NCI-H1048 (cell line): ENCODE measurements around the gene NUDT3.
"Not testable (repeated sequence)": the region's sequence is repeated elsewhere in the genome, so short reads cannot be mapped to it uniquely, and the experiment has no call there.

Source experiments
- DNase-seq: peaks from one replicate; lab custom pipeline; 2025; lab: John Stamatoyannopoulos, UW

Gene NUDT3

DNA sequence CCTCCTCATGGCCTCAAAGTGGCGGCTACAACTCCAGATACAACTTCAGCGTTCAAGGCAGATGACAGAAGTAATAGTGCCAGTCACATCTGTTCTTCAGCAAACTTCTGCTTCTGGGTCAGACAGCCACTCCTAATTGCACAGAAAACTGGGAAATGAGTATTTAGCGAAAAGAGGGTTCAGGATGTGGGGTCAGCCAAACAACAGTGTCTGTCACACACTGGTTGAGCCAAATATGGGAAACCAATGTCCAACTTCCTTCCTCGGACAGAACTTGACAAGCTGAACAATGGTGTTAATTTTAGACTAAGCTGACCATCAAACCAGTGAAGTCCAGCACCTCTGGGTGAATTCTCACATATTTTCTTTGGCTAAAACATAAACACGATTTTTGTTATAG is 22.1 kb downstream of the NUDT3 start:
- DNase-seq = no peak

DNA sequence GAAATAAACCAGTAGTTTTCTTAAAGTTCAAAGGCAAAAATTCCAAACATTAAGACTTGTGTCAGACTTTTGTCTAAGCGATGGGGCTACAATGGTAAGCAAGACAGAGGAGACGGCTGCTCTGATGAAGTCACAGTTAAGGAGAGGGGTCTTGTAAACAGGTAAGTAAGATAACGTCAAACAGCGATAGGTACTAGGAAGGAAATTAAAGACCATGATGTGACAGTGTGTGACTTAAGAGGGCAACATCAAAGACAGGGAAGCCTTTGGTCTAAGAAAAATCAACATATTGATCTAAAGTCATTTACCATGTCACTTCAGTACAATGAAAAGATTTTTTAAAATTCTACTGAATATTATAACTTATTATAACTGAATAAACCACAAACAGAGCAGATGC is 23.1 kb downstream of the NUDT3 start:
- no peak for DNase-seq

DNA sequence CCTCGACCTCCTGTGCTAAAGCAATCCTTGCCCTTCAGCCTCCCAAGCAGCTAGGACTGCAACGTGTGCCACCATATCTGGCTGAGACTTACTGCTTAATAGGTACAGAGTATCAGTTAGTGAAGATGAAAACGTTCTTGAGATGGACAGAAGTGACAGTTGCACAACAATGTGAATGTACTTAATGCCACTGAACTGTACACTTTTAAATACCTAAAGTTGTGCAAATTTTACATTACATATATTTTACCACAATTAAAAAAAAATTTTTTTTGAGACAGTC is 25.9 kb downstream of the NUDT3 start:
- DNase-seq = no peak

DNA sequence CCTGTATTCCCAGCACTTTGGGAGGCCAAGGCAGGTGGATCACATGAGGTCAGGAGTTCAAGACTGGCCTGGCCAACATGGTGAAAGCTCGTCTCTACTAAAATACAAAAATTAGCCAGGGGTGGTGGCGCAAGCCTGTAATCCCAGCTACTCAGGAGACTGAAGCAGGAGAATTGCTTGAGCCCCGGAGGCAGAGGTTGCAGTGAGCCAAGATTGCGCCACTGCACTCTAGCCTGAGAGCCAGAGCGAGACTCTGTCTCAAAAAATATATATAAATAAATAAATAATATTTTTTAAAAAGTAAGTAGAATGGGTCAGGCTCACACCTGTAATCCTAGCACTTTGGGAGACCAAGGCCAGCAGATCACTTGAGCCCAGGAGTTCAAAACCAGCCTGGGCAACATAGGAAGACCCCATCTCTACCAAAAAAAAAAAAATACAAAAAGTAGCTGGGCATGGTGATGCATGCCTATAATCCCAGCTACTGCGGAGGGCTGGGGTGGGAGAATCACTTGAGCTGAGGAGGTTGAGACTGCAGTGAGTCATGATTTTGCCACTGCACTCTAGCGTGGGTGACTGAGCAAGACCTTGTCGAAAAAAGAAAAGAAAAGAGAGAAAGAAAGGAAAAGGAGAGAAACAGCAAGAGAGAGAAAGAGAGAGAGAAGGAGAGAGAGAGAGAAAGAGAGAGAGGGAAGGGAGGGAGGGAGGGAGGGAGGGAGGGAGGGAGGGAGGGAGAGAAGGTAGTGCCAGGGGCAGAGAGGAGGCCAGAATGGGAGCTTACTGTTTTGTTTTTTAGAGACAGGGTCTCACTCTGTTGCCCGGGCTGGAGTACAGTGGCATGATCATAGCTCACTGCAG is 26.5 kb downstream of the NUDT3 start:
- DNase-seq = not testable (repeated sequence)

DNA sequence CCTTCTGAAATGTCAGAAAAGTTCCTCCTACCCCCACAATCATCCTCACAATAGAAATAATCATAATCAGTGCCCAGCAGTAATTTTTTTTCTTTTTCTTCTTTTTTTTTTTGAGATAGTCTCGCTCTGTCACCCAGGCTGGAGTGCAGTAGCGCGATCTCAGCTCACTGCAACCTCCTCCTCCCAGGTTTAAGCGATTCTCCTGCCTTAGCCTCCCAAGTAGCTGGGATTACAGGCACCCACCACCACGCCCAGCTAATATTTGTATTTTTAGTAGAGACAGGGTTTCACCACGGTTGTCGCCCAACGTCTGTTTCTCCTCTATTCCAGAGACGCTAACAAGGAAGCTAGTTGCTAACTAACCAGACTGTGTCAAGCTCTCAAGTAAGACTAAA is 28.8 kb downstream of the NUDT3 start:
- DNase-seq = not testable (repeated sequence)

DNA sequence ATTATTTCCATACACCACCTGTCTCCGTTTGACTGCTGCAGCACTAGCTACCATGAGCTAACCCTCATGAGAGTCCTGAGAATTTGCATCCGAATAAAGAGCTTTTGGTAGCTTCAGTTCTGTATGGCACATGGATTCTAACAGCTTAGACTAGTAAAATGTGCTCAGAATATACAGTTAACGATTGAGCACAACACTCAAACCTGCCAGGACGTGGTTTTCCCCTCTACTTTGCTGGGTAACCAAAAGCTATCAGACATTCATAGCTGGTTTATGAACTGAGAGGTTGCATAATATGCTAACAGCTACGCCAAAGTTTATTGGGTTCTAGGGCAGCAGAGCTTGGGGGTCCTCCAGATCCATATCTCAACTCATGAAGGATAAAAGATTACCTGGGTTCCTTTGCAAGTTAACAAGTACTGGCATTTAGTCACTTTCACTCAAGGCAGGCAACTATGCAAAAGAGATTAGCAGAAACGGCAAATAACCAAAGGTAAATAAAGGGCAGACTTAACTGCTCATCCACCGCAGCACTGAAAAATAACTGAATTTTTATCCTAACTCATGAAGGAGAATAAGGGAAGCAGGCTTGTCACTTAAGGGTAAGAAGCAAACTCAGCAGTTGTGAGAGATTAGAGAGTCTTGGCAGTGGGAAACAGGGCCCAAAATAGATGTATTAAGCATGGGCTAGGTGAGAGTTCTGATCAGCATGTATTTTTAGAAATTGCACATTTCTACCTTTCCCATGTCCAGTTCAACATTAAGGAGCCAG is 29.4 kb downstream of the NUDT3 start:
- DNase-seq = peak; percentile 32

DNA sequence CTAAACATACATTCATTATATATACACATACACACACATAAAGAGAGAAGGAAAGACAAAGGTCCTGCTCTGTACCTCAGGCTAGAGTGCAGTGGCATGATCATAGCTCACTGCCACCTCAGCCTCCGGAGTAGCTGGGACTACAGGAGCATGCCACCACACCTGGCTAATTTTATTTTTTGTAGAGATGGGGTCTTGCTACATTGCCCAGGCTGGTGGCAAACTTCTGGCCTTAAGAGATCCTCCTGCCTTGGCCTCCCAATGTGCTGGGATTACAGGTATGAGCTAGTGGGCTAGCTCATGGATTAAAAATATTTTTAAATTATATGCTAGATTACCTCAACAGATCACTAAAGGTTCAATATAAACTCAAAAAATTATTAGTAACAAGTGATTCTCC is 30.3 kb downstream of the NUDT3 start:
- DNase-seq = no peak

DNA sequence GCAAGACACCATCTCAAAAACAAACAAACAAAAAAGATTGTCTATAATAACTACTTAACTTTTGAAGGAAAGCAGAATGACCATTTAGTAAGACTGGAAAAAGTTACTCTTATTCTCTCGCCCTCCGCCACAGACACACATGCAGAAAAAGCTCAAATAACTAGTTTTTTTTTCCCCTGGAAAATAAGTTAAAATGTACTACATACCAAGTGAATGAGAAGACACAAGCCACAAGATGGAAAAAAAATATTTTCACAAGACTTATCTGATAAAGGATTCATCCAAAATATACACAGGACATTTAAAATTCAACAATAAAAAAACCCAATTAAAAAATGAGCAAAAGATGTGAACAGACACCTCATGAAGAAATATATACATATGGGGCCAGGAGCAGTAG is 31.9 kb downstream of the NUDT3 start:
- DNase-seq = no peak

DNA sequence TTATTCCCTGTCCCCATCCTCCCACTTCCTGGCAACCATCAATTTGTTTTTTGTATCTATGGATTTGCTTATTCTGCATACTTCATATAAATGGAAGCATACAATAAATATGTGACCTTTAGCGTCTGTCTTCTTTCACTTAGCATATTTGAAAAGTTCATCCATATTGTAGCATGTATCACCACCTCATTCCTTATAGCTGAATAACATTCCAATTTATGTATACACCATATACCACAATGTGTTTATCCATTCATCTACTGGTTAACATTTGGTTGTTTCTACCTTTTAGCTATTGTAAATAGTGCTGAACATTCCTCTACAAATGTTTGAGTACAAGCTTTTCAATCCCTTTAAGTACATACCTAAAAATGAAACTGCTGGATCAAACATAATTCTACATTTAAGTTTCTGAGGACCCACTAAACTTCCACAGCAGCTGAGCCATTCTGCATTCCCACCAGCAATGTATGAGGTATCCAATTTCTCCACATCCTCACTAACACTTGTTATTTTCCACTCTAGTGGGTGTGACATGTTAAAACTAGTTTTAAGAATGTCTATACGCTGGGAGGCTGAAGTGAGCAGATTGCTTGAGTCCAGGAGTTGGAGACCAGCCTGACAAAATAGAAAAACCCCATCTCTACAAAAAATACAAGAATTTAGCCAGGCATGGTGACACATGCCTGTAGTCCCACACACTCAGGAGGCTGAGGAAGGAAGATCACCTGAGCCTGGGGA is 32.9 kb downstream of the NUDT3 start:
- DNase-seq = no peak

DNA sequence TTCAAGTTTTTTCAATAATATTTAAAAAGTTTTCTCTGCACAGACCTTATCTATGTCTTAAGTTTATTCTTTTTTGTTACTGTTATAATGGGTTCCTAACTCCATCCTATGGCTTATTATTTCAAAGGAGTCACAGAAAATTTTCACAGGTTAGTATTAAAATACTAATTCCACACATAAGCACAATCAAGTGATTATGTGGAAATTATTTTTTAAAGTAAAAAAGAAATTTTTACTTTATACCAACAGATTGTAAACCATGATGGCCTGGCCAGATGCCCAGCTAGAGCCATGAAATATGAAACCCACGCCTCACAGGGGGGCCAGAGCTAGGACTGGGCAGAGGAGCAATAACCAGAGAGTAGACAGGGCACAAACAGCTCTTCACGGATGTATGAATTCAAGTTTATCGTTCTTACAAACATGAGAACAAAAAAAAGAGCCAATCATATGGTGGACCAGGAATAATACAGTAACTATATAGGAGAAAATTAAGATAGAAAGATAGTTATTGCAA is 34.0 kb downstream of the NUDT3 start:
- DNase-seq = no peak

DNA sequence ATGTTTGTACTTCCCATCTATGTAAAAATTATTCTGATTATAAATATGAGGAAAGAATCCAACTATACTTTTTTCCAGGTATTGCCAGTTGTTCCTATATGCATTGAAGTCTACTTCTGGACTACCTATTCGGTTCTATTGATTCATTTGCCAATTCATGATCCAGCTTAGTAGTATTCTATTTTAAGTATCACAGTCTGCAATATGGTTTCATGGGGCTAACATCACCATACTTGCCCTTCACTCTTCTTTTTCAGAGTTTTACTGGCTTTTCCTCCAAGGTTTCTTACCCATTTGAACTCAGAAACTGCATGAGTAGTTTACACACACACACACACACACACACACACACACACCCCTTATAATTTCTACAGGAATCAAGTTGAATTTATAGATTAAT is 34.5 kb downstream of the NUDT3 start:
- DNase-seq = no peak

DNA sequence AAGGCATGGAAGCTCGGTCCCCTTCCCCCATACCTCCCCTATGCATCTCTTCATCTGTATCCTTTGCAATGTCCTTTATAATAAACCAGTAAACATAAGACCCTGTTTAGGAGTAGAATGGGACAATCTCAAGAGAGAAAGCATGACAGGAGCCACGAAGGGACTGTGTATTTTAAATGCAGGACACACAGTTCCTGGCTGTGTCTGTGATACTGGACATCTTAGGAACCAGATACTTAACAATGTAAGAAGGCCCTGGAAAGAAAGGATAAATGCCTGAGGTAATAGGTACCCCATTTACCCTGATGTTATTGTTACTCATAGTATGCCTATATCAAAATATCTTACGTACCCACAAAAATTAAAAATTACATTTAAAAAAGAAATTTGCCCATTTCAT is 36.6 kb downstream of the NUDT3 start:
- DNase-seq = no peak

DNA sequence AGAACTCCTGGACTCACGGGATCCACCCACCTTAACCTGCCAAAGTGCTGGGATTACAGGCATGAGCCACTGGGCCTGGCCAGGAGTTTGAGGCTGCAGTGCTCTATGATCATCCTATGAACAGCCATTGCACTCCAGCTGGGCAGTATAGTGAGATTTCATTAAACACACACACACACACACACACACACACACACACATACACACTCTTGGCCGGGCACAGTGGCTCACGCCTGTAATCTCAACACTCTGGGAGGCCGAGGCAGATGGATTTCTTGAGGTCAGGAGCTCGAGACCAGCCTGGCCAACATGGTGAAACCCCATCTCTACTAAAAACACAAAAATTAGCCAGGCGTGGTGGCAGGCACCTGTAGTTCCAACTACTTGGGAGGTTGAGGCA is 38.2 kb downstream of the NUDT3 start:
- DNase-seq = not testable (repeated sequence)

DNA sequence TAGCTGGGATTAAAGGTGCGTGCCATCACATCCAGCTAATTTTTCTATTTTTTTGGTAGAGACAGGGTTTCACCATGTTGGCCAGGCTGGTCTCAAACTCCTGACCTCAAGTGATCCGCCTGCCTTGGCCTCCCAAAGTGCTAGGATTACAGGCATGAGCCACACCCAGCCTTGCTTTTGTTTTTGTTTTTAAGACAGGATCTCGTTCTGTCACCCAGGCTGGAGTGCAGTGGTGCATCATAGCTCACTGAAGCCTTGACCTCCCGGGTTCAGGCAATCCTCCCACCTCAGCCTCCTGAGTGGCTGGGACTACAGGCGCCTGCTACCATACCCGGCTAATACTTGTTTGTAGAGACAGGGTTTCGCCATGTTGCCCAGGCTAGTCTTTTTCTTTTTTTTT is 38.9 kb downstream of the NUDT3 start:
- DNase-seq = not testable (repeated sequence)

DNA sequence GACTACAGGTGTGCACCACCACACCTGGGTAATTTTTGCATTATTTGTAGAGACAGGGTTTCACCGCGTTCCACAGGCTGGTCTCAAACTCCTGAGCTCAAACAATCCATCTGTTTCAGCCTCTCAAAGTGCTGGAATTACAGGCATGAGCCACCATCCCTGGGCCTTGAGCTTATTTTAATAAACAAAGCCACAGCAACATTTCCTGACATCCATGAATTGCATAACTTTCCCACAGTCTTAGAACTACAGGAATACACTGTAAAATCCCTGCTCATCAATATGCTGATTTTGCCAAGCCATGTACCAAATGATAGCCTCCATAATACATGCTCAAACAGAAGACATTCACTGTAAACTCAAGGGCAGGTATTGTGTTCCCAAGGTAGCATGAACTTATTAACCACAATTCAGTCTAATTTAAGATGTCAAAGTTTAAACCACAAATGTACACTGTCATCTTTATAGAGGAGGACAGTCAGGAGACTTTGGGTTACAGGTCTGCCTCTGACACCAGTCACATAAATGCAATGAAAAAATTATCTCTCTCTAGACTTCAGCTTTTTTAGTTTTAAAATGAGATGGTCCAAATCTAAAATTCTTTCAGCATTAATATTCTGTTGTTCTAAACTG is 40.0 kb downstream of the NUDT3 start:
- no peak for DNase-seq

DNA sequence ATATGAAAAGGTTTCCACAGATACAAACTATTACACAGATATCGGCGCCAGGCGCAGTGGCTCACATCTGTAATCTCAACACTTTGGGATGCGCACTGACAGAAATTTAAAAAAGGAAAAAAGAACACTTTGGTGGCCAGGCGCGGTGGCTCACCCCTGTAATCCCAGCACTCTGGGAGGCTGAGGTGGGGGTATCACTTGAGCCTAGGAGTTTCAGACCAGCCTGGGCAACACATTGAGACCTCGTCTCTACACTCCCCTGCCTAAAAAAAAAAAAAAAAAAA is 41.6 kb downstream of the NUDT3 start:
- no peak for DNase-seq

DNA sequence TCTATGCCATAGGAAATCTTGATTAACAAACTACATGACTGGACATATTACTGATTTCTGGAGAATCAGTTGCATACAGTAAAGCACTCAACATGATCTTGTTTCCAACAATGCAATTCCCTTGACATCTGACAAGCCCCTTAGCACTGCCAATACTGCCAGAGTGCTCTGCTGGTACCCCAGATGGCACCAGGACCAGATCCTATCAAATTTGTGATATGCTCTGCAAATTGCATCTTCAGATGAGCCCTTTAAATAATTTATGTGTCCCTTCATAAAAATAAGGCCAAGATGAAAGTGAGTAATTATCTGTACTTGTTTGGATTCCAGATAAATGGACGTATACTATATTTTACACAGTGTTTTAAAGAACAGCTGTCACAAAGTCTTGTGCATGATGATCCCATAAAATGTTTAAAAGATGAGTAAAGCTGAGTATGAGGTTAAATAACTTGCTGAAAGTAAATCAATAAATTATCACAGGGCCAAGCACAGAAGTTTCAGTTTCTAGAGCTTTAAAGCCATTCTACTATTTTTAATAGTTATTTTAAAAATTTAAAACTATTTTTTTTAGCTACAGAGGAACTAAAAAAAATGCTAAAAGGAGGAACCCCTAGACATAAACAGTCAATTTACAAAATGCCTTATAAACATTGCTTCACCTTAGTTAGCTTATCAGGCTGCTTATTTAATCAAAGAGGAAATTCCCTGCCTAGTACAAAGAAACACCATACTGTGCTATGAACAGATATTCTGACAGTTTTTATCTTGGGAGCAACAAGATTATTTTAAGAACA is 42.1 kb downstream of the NUDT3 start:
- DNase-seq = no peak

DNA sequence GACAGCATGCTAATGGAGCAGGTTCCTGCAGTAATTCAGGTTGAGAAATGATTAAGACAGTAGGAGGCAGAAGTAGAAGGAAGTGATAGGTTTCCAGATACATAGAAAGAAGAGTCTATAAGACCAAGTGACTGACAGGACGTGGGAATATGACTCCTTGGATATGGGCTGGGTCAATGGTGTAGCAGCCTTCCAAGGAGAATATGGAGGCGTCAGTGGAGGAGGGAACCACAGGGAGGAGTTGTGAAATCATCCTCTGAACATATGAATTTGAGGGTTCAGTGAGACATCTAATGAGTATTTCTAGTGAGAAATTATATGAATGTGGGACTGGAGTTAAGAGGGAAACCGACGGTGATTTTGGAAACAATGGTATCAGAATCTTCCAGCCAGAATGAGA is 43.3 kb downstream of the NUDT3 start:
- DNase-seq = no peak

DNA sequence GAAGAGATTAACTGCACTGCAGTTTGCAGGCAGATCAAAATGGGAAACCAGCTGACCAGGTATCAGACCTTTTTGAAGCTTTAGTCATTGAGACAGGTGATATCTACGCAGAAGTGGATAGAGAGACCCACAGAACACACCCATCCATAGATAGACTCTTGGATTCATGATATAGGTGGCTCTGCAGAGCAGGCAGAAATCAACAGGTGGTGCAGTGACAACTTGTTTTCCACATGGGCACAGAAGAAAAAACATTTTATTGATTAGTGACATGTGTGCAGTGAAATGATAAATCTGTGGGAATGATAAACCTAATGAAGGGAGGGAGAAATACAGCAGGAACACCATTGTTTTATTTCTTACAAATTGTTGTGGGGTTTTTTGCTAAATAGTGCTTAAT is 45.2 kb downstream of the NUDT3 start:
- DNase-seq = no peak

DNA sequence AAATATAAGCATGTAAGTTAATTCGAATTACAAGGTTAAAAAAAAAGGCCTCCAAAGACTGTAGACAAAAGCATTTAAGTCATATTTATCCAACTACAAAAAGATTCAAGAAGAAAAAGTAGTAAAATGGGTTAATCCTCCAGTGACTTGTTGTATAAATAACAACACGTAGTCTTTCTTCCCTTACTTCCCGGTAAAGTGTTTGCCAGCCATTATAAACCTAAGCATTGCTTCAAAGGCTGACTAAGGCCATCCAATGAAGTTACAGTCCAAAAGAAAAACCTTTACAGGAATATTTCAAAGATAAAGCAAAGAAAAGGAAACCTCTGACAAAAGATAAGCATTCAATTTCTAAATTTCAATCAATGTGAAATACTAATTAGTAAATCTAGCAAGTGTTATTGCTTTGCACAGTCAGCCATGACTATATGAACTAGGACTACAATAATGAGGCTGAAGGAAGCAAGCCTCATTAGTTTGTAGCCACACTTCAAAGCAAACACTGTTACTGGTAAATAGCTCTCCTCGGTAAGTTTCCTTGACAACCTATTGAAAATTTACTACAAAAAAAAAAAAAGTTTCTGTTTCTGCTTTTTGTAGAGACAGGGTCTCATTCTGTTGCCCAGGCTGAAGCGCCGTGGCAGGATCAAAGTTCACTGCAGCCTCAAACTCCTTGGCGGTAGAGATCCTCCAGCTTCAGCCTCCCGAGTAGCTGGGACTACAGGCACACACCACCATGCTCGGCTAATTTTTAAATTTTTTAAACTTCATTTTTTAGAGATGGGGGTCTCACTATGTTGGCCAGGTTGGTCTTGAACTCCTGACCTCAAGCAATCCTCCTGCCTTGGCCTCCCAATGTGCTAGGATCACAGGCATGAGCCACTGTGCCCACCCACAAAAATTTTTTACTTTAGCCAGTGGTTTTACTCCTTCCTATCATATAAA is 46.0 kb downstream of the NUDT3 start:
- no peak for DNase-seq

DNA sequence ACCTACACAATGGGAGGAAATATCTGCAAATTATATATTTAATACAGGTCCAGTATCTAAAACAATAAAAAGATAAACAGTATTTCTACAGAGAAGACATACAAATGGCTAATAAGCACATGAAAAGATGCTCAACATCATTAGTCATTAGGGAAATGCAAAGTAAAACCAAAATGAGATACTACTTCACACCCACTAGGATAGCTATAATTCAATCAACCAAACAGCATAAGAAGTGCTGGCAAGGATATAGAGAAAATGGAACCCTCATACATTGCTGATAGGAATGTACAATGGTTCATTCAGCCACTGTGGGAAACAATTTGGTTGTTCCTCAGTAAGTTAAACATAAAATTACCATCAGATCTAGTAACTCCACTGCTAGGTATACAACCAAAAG is 48.7 kb downstream of the NUDT3 start:
- no peak for DNase-seq
